ENCODE data around the gene SPX.

The SPX gene

DNA sequence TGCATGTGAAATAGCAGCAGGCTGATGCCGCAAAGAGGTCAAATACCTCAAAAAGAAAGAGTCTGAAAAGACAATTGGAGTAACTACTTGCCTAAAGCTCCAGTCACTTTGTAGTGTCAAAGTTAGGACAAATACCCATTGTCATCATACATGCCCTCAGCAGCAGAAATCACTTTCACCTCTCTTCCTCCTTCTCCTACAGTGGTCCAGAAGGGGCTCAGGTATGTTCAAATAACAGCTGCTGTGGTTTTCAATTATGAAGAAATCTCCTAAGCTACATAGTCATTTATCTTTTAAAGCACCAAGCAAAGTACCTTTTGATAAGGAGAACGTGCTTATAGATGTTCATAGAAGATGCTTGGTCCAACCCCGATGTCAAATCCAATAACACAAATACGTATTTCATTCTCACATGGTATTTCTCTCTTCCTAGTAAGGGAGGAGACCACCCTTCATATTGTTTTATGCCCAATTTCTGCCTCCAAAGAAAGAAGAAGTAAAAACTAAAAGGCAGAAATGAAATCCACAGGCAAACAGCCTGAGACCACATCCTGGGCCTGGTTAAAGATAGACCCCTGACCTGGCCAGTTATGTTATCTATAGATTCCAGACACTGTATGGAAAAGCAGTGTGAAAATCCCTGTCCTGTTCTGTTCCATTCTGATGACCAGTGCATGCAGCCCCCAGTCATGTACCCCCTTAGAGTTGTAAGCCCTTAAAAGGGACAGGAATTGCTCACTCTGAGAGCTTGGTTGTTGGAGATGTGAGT lies 54.8 kb downstream of the SPX start:
- no peak for DNase-seq (ENCODE audit: low read depth)
